Islet precursor cell (in vitro differentiated cells): ENCODE measurements around the gene FBXL16.

Experiments used
- DNase-seq: peaks from one replicate; pipeline ENCODE4 v3.0.0-alpha.2; 2018

FBXL16 gene

DNA sequence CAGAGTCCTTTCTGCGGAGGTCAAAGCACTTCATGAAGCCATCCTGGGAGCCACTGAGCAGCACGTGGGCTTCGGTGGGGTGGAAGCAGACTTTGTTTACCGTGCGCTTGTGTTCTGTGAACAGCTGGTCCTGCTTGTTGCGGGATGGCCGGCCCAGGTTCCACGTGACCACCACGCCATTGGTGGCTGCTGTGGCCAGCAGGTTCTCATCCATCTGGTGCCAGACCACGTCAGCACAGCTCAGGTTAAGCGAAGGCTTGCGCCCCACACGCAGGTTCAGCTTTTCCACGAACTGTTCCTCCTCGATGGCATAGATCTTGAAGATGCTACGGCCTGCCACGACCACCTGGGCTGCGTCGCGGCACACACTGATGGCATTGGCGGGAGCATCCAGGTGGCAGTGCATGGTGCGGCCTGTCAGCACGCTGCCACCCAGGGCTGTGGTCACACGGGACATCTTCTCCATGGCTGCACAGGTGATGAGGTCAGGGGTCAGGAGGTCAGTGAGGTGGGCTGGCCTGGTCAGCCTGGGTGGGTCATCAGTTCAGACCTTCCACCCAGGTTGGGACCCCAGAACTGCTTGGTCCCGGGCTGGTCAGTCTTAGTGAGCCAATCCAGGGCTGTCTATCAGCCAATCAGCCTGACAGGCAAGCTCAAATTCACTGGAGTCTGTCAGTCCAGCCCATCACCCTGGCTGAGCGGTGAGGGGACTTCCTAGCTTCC is 16.3 kb downstream of the FBXL16 start:
- DNase-seq, result no peak

DNA sequence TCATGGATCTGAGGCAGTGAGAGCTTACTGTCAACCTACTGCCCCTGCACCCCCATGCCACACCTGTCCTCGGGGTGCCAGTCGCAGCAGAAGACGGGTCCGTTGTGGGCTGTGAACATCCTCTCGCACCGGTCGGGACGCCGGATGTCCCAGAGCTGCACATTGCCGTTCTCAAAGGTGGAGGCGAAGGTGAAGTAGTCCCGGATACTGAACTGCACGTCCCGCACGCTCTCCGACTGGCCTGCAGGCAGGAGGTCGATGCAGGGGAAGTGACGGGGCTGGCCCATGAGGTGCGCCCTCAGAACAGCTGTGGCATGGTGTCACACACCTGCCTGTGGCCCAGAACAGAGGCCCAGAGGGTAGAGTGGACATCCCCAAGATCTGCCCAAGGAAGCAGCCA is 18.1 kb downstream of the FBXL16 start:
- no peak for DNase-seq

DNA sequence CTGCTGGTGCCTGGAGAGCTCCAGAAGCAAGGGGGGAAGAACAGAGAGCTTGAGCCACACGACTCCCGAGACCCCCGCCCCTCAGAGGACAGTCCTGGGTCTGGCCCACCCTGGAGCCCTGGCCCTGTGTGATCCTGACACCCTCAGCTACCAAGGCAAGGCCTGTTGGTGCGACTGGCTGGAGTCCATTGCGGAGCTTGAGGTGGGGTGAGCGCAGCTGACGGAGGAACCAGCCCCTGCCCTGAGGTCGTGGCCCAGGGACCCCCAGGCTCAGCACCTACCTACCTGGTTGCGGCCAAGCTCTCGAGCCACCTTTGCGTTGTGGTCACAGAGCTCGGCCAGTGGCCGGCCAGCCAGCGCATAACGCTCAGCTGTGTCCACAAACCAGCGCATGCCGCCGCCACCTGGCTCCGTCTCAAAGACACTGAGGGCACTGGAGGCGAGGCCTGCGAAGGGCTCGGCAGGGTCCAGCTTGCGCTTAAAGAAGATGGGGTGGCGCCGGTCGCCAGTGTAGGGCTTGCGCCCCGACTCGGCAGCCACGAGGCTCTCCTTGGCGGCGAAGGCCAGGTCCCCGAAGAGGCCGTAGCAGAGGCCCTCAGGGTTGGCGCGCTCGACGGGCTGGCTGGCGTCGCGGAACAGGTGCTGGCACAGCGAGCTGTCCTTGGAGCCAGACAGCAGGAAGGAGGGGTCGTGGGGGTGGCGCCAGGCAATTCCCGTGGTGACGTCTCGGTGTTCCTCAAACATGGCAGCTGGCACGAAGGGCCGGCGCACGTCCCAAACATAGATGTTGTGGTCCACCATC is 18.9 kb downstream of the FBXL16 start:
- no peak for DNase-seq

DNA sequence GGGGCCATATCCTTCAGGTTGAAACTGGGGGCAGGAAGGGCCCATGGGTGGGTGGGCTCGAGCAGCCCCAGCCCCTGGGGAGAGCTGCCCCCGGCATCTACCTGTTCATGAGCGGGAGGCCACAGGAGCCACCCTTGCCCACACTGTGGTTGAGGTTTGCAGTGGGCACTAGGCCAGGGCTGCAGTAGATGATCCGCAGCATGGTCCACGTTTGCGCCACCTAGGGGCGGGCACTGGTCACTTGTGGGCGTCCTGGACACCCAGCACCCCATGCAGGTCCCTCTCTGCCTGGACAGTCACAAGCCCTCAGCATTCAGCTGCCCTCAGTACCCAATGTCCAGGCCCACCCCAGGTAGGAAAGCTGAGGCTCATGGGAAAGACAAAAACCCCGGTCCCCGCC is 19.6 kb downstream of the FBXL16 start:
- no peak for DNase-seq

DNA sequence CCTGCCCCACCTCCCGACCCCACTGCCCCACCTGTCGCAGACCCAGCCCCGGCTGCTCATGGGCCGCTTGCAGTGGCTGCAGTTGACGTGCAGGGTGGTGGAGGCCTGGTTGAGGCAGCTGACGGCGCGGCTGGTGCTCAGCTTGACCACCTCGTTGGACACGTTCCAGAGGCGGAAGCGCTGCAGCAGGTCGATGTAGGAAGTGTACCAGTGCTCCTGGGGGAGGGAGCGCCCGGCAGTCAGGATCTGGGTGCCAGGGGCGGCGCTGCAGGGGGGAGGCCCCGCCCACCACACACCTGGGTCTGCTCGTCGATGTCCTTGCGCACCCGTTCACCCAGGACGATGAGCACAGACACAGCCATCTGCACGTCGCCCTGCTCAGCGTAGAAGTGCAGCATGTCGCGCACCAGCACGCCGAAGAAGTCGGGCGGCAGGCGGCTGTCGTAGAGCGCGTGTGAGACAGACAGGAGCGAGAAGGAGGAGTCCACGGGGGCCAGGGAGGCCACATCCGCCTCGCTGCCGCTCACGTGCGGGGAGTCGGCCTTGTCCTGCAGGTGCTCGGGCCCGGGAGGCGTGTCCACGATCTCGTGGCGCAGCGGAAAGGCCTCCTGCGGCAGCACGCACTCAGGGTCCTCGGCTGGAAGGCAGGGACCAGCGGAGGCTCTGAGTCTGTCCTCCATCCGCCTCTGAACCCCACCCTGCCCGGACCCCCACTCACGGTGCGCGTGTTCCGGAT is 20.5 kb downstream of the FBXL16 start:
- no peak for DNase-seq

DNA sequence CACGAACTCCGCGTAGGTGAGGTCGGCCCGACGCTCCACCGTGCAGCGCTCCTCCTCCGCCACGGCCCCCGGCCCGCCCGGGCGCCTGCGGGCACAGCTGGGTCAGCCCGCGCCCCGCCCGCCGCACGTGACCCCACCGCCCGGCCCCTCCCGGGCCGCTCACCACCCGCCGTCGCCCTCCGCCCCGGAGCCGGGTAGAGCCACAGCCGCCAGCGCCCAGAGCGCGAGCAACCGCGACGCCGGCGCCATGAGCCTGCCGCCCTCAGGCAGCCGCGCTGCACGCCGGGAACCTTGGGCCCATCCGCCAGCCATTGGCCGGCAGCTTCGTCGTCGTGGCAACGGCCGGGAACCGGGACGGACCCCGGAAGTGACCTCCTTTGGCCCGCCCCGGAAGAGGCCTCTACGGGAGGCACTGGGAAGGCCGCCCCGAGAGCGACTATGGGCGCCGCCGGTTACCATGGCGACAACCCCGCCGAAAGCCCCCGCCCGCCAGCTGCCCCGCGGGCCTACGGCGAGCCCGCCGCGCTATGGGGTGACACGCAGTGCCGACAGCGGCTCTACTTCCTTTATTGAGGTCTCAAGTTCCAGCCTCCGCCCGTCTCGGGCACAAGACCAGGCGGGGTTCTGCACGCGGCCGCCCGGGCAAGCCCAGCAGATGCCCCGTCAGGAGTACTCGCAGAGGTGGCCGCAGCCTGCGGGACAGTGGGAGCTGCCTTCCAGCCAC is 21.4 kb downstream of the FBXL16 start, which contains the start of gene JMJD8:
JMJD8 (minus strand) TSS at position 264 of the 724 bp plus-strand sequence; CDS start at position 249, 15 bp downstream.
- peak; percentile 97 for DNase-seq

DNA sequence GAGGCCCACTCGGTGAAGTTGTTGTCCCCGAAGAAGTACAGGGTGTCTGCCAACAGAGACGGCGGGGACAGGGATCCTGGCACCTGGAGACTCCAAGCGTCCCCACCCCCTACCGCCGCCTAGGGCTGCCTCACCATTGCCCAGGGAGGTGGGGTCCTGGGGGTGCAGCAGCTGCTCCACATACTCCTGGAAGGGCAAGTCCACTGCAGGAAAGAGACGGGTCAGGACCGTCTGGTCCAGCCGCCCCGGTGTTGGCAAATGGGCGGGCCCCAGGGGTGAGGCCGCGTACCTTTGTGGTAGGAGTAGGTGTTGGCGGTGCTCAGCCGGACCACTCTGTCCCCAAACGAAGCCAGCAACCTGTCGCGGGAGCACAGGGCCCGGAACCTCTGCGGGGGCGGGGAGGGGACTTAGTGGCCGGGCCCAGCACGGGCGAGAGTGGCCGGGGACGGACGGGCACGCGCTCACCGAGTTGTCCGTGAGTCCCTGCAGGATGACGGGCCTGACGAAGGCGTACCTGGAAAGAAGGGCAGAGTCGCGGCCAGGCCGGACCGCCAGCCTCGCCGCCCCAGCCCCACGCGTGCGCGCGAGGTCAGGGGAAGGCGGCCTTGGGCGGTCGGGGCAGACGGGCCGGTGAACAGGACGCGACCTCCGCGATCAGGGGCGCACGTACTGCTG is 22.1 kb downstream of the FBXL16 start:
- no peak for DNase-seq

DNA sequence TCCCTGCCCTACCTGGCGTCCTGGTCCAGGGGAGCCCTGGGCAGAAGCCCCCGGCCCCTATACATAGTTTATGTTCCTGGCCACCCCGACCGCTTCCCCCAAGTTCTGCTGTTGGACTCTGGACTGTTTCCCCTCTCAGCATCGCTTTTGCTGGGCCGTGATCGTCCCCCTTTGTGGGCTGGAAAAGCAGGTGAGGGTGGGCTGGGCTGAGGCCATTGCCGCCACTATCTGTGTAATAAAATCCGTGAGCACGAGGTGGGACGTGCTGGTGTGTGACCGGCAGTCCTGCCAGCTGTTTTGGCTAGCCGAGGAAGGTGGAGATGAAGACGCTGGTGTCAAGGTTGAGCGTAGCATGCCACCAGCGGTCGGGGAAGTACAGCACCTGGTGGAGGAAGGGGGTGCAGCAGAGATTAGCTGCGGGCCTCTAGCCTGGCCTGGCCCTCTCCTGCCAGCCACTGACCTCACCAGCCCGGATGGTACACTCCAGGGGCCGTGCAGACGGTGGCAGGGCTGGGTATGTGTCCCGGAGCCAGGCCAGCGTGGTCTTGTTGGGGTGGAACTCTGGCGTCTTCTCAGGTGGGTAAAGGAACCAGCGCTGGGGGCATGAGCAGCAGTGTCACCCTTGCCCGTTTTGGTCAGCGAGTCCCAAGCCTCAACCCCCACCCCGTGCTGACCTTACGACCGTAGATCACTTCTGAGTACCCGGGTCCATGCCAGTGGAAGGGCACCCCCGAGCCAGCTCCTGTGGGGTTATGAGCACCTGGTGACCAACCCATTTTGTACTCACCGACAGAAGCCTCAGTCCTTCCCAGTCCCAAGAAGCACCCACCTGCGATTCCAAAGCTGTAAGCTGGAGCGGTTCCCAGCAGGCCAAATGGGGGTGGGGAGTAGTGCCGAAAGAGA is 22.9 kb downstream of the FBXL16 start:
- no peak for DNase-seq

DNA sequence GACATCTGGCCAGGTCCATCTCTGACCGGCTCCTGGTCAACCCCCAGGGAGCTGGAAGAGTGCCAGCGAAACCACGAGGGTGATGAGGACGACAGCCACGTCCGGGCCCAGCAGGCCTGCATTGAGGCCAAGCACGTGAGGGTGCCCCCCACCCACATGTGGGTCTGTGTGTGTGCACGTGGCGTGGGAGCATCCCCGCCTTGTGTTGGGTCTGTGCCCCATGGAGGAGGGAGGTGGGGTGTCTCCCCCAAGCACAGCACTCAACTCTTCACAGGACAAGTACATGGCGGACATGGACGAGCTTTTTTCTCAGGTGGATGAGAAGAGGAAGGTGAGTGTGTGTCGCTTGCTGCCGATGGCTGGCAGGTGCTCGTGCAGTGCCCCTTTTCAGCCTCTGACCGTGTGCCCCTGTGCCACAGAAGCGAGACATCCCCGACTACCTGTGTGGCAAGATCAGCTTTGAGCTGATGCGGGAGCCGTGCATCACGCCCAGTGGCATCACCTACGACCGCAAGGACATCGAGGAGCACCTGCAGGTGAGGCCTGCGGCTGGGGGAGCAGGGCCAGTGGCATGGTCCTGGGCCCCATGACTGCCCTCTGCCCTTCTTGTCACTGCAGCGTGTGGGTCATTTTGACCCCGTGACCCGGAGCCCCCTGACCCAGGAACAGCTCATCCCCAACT is 23.7 kb downstream of the FBXL16 start:
- DNase-seq, result no peak

DNA sequence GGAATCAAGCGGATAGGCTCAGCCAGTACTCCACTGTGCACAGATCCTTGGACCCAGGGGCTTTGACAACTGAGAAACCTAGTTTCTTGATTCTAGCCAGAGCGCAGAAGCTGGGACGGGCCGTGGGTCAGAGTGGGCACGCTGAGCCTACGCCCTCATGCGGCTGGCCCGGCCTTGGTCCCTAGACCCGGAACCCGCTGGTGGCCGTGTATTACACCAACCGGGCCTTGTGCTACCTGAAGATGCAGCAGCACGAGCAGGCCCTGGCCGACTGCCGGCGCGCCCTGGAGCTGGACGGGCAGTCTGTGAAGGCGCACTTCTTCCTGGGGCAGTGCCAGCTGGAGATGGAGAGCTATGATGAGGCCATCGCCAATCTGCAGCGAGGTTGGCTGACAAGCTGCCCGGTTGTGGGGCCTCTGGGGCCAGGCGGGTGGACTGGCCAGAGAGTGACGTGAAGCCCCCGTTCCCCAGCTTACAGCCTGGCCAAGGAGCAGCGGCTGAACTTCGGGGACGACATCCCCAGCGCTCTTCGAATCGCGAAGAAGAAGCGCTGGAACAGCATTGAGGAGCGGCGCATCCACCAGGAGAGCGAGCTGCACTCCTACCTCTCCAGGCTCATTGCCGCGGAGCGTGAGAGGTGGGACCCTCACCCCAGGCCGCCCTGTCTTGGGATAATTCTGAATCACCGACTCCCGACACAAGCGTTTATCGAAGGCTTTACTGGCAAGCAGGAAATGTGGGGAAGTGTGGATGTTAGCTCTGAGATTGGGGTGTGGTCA is 24.4 kb downstream of the FBXL16 start:
- peak; percentile 70 for DNase-seq

DNA sequence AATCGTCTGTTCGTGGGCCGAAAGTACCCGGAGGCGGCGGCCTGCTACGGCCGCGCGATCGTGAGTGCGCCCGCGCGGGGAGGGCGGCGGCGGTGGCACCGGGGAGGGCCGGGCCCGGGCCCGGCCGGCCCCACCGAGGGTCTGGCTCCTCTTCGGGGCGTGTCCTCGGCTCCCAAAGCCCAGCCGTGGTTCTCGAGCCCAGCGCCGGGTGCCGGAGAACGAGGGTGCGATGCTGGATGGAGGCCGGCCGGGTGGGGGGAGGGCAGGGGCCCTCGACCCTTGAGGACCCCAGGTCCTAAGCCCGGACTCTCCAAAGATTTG is 25.0 kb downstream of the FBXL16 start:
- no peak for DNase-seq

DNA sequence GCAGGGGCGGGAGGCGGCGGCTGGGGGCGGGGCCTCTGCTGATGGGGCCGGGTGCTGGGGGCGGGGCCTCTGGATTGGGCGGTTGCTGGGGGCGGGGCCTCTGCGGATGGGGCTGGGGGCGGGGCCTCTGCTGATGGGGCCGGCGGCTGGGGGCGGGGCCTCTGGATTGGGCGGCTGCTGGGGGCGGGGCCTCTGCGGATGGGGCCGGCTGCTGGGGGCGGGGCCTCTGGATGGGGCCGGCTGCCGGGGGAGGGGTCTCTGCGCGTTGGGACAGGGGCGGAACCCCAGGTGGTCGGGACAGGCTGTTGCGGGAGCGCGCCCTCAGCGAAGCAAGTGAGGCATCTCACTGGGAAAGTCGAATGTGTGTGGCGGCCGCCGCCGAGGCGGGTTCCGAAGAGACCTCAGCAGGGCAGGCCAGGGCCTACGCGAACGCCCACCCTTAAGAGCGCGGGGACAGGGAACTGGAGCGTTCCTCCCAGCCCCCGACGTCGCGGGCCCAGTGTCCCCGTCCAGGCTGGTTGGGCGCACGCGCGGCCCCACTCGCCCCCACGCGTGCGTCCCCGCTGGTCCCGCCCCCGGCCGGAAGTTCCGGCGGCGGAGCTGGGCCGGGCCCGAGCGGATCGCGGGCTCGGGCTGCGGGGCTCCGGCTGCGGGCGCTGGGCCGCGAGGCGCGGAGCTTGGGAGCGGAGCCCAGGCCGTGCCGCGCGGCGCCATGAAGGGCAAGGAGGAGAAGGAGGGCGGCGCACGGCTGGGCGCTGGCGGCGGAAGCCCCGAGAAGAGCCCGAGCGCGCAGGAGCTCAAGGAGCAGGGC is 25.6 kb downstream of the FBXL16 start, which contains the start of gene STUB1:
STUB1 (plus strand) TSS at position 597 of the 811 bp plus-strand sequence; CDS start at position 713, 116 bp downstream.
- DNase-seq, result peak; percentile 96

DNA sequence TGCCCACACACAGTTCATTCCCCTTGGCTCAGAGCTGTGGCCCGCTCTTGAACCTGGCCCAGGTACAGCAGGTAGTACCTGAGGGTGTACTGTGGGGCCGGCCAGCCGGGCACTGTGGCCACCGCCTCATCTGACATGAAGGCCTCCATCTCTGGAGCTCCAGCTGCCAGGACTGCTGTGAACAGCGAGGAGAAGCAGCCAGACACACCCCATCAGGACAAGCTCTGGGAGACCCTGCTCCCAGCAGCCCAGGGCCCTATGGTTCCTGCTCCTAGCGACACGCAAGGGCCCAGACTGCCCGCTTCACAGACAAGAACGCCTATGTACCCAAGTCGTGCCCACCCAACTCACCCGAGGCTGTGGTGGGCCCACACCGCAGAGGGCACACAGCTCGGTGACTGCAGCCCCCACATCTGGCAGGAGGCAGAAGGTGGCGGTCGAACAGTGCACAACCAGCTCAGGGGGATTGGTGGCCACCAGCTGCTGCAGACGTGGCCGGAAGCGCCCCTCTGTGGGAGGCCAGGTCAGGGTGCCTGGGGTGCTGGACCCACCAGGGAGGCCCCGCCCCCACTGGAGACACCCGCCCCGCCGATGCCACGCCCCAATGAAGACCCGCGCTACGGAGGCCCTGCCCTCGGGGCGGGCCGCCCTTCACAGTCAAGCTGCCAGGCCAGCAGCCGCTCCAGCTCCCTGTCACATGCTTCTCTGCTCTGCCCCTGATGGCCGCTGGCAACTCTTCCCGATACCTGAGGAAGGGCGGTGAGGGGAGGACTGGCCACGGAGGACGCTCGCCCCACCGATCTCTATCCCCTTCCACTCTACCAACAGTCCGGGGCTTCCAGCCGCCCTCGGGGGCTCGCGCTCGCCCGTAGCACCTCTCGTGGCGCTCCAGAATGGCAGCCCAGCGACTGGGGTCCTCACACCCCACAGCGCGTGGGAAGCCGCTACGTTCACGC is 26.5 kb downstream of the FBXL16 start:
- peak; percentile 90 for DNase-seq

DNA sequence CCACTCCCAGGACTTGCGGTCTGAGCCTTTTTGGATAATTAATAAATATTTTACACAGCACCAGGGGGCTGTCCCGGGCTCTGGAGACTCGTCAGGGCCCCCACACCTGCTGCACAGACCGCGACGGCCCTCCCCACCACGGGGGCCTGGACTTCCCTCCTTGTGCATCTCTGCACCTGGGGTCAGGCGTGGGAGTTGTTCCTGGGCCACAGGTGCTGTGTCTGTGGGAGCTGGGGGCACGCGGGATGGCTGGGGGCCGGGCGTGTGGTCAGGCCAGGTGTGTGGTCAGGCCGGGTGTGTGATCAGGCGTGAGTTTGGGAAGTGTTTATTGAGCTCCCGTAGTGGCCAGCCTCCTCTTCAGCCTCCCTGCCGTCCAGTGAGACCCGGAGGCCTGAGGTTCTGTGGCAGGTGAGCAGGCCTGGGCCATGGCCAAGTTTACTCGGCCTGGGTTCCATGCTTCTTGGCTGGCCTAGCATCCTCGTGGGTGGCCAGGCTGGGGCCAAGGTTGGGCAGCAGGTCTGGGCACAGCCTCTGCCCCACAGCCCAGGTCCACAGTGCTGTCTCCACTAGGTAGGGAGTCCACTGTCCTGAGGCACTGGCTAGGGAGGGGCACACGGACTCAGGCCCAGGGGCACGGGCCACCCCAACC is 27.3 kb downstream of the FBXL16 start:
- DNase-seq, result no peak

DNA sequence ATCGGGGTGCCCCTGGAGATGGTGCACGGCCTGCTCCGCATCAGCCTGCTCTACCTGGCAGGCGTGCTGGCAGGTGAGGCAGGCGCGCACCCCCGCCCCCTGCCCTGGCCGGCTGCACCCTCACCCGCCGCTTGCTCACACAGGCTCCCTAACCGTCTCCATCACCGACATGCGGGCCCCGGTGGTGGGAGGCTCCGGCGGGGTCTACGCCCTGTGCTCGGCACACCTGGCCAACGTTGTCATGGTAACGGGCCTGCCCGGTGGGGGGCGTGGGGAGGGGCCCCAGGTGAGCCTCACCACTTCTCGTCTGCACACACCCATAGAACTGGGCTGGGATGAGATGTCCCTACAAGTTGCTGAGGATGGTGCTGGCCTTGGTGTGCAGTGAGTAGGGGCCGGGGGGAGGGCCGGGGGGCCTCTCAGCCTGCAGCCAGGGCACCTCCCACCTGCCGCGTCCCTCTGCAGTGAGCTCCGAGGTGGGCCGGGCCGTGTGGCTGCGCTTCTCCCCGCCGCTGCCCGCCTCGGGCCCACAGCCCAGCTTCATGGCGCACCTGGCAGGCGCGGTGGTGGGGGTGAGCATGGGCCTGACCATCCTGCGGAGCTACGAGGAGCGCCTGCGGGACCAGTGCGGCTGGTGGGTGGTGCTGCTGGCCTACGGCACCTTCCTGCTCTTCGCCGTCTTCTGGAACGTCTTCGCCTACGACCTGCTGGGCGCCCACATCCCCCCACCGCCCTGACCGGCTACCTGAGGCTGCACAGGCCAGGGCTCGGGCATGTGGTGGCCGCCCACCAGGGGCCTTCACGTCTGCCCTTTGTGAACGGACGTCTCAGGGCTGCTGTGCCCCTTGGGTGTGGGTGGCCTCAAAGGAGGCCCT is 28.0 kb downstream of the FBXL16 start:
- DNase-seq, result no peak

DNA sequence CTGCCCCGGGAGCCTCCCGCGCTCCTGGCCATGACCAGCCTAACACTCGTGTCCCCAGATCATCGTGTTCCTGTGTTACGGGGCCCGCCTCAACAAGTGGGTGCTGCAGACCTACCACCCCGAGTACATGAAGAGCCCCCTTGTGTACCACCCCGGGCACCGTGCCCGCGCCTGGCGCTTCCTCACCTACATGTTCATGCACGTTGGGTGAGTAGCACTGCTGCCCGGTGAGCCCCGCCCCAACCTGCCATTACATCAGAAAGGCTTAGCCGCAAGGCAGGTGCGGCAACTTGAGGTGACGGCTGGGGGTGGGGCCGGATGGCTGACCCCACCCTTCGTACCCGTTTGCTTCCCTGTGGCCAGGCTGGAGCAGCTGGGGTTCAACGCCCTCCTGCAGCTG is 28.7 kb downstream of the FBXL16 start:
- no peak for DNase-seq
